Lower leg skin (tissue), 3 donors: ENCODE data around the gene SPTLC2.

Source experiments
- CTCF ChIP-seq, 3 donors: fragments of 450-650 bp; IDR thresholded peaks; one replicate each; pipeline ENCODE4 v1.5.1; 2016; ENCODE audit warnings: antibody characterized with exemption in 3 of 3, mild to moderate bottlenecking in 3 of 3, moderate library complexity in 2 of 3
- POLR2A ChIP-seq, 2 donors: fragments of 450-650 bp; IDR thresholded peaks; one replicate each; pipeline ENCODE4 v1.6.1; 2016 to 2017; ENCODE audit warnings: antibody characterized with exemption in 2 of 2, mild to moderate bottlenecking in 1 of 2, moderate library complexity in 1 of 2

- TF ChIP-seq POLR2A (IDR thresholded peaks at IDR 0.05) (no peak), CTCF (IDR thresholded peaks at IDR 0.05) (no peak)
Measured at GRCh38 chr14:77646907-77647306, 30.5 kb upstream of the SPTLC2 start.
